Measurements from ENCODE around the gene CTNNA2.

The CTNNA2 gene

GRCh38 chr2:80105015-80105640 lies 592.3 kb downstream of the CTNNA2 start:
- no peaks in the 10 kb centered on the region for H3K36me3 ChIP-seq (ENCODE audit: insufficient read depth, low read length)
- no peaks in the 10 kb centered on the region for H3K27me3 ChIP-seq (ENCODE audit: insufficient read depth, low read length, poor library complexity)
- ATAC-seq (ENCODE audit: insufficient read depth, low read depth) = no peak
- H3K27ac ChIP-seq (ENCODE audit: low read length) = no peak overlapping the region
- H3K4me3 ChIP-seq (ENCODE audit: low read depth in 1 of 2, low read length in 2 of 2) = no peak overlapping the region
- H3K79me2 ChIP-seq (ENCODE audit: insufficient read depth, low read length) = no peaks in the 10 kb centered on the region
- no peaks in the 10 kb centered on the region for H3K4me1 ChIP-seq (ENCODE audit: insufficient read depth, low read length)
- no peak for DNase-seq
- H4K20me1 ChIP-seq (ENCODE audit: insufficient read depth, low read length) = no peaks in the 10 kb centered on the region
- no peak overlapping the region for H3K4me2 ChIP-seq (ENCODE audit: insufficient read depth, low read length)
- no peak overlapping the region for H3K9ac ChIP-seq (ENCODE audit: low read depth, low read length)
- TF ChIP-seq EZH2 (IDR thresholded peaks at IDR 0.05; ENCODE audit: borderline replicate concordance, low read depth, low read length, severe bottlenecking) = no peak
- TF ChIP-seq, protein P1, sequence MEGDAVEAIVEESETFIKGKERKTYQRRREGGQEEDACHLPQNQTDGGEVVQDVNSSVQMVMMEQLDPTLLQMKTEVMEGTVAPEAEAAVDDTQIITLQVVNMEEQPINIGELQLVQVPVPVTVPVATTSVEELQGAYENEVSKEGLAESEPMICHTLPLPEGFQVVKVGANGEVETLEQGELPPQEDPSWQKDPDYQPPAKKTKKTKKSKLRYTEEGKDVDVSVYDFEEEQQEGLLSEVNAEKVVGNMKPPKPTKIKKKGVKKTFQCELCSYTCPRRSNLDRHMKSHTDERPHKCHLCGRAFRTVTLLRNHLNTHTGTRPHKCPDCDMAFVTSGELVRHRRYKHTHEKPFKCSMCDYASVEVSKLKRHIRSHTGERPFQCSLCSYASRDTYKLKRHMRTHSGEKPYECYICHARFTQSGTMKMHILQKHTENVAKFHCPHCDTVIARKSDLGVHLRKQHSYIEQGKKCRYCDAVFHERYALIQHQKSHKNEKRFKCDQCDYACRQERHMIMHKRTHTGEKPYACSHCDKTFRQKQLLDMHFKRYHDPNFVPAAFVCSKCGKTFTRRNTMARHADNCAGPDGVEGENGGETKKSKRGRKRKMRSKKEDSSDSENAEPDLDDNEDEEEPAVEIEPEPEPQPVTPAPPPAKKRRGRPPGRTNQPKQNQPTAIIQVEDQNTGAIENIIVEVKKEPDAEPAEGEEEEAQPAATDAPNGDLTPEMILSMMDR (IDR thresholded peaks at IDR 0.05; ENCODE audit: borderline replicate concordance, extremely low read depth, low read length, poor library complexity, severe bottlenecking) = no peak
- H2AFZ ChIP-seq (ENCODE audit: low read depth, low read length) = no peak overlapping the region
- H3K9me3 ChIP-seq (ENCODE audit: insufficient read depth, low read length, severe bottlenecking) = no peaks in the 10 kb centered on the region

DNA sequence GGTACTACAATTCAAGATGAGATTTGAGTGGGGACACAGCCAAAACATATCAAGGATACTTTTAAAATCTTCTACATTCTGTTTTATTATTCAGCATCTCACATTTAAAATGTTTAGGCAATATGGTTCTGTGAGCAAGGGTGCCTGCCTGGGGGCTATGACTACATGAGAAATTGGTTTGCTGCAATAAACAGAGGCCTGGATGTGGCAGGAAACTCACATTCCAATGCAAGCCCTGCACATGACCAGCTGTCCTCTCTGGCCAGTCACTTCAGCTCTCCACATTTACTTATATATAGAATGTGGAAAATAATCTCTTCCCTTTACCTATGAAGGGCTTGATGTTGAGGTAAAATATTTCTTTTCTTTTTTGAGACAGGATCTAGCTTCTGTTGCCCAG lies 598.3 kb downstream of the CTNNA2 start:
- Histone ChIP-seq H3K27me3 (ENCODE audit: insufficient read depth, low read length, poor library complexity) (no peaks in the 10 kb centered on the region), H3K4me1 (ENCODE audit: insufficient read depth, low read length) (no peaks in the 10 kb centered on the region), H3K9ac (ENCODE audit: low read depth, low read length) (no peak overlapping the region), H3K27ac (ENCODE audit: low read length) (no peak overlapping the region), H3K4me2 (ENCODE audit: insufficient read depth, low read length) (no peak overlapping the region), H3K36me3 (ENCODE audit: insufficient read depth, low read length) (no peaks in the 10 kb centered on the region), H2AFZ (ENCODE audit: low read depth, low read length) (no peak overlapping the region), H3K9me3 (ENCODE audit: insufficient read depth, low read length, severe bottlenecking) (no peaks in the 10 kb centered on the region), H4K20me1 (ENCODE audit: insufficient read depth, low read length) (no peaks in the 10 kb centered on the region), H3K79me2 (ENCODE audit: insufficient read depth, low read length) (no peaks in the 10 kb centered on the region), H3K4me3 (ENCODE audit: low read depth in 1 of 2, low read length in 2 of 2) (no peak overlapping the region)
- TF ChIP-seq, protein P1 (IDR thresholded peaks at IDR 0.05; ENCODE audit: borderline replicate concordance, extremely low read depth, low read length, poor library complexity, severe bottlenecking) = no peak
- TF ChIP-seq EZH2 (IDR thresholded peaks at IDR 0.05; ENCODE audit: borderline replicate concordance, low read depth, low read length, severe bottlenecking) = no peak
- no peak for ATAC-seq (ENCODE audit: insufficient read depth, low read depth)
- DNase-seq = no peak

- ATAC-seq (ENCODE audit: insufficient read depth, low read depth) = no peak
- no peaks in the 10 kb centered on the region for H3K9me3 ChIP-seq (ENCODE audit: insufficient read depth, low read length, severe bottlenecking)
Observed at GRCh38 chr2:80112790-80113189, 599.9 kb downstream of the CTNNA2 start.

More at GRCh38 chr2:80112790-80113189, 599.9 kb downstream of the CTNNA2 start:
- Histone ChIP-seq H3K4me3 (ENCODE audit: low read depth in 1 of 2, low read length in 2 of 2) (no peak overlapping the region), H4K20me1 (ENCODE audit: insufficient read depth, low read length) (no peaks in the 10 kb centered on the region), H3K36me3 (ENCODE audit: insufficient read depth, low read length) (no peaks in the 10 kb centered on the region), H2AFZ (ENCODE audit: low read depth, low read length) (no peak overlapping the region), H3K4me2 (ENCODE audit: insufficient read depth, low read length) (no peak overlapping the region), H3K27ac (ENCODE audit: low read length) (no peak overlapping the region), H3K79me2 (ENCODE audit: insufficient read depth, low read length) (no peaks in the 10 kb centered on the region), H3K27me3 (ENCODE audit: insufficient read depth, low read length, poor library complexity) (no peaks in the 10 kb centered on the region), H3K9ac (ENCODE audit: low read depth, low read length) (no peak overlapping the region), H3K4me1 (ENCODE audit: insufficient read depth, low read length) (no peaks in the 10 kb centered on the region)
- TF ChIP-seq, protein P1 (IDR thresholded peaks at IDR 0.05; ENCODE audit: borderline replicate concordance, extremely low read depth, low read length, poor library complexity, severe bottlenecking) = no peak
- no peak for TF ChIP-seq EZH2 (IDR thresholded peaks at IDR 0.05; ENCODE audit: borderline replicate concordance, low read depth, low read length, severe bottlenecking)
- no peak for DNase-seq
